ENCODE results near the gene COG5.

COG5 gene

GRCh38 chr7:107330478-107330877 lies 233.2 kb downstream of the COG5 start:
- no peak for DNase-seq (ENCODE audit: low read depth)

- no peak for DNase-seq (ENCODE audit: low read depth)
Observed at GRCh38 chr7:107327986-107328569, 235.6 kb downstream of the COG5 start.

GRCh38 chr7:107326061-107326460 lies 237.7 kb downstream of the COG5 start:
- DNase-seq (ENCODE audit: low read depth), result no peak

- DNase-seq (ENCODE audit: low read depth), result no peak
Observed at GRCh38 chr7:107322015-107322414, 241.7 kb downstream of the COG5 start.

GRCh38 chr7:107321611-107322010 lies 242.1 kb downstream of the COG5 start:
- DNase-seq (ENCODE audit: low read depth), result no peak

GRCh38 chr7:107319724-107320228 lies 243.9 kb downstream of the COG5 start:
- DNase-seq (ENCODE audit: low read depth), result no peak

GRCh38 chr7:107318523-107319160 lies 245.1 kb downstream of the COG5 start:
- no peak for DNase-seq (ENCODE audit: low read depth)

GRCh38 chr7:107315716-107316220 lies 248.0 kb downstream of the COG5 start:
- DNase-seq (ENCODE audit: low read depth), result no peak

- no peak for DNase-seq (ENCODE audit: low read depth)
Observed at GRCh38 chr7:107313355-107313754, 250.4 kb downstream of the COG5 start.

- no peak for DNase-seq (ENCODE audit: low read depth)
Observed at GRCh38 chr7:107312418-107312817, 251.3 kb downstream of the COG5 start.

GRCh38 chr7:107309296-107309695 lies 254.4 kb downstream of the COG5 start:
- no peak for DNase-seq (ENCODE audit: low read depth)

GRCh38 chr7:107304636-107305035 lies 259.1 kb downstream of the COG5 start:
- no peak for DNase-seq (ENCODE audit: low read depth)

GRCh38 chr7:107304063-107304462 lies 259.7 kb downstream of the COG5 start:
- DNase-seq (ENCODE audit: low read depth), result no peak

- no peak for DNase-seq (ENCODE audit: low read depth)
Observed at GRCh38 chr7:107302250-107302847, 261.4 kb downstream of the COG5 start.

- DNase-seq (ENCODE audit: low read depth), result no peak
Observed at GRCh38 chr7:107294182-107294581, 269.5 kb downstream of the COG5 start.

GRCh38 chr7:107292591-107292990 lies 271.1 kb downstream of the COG5 start:
- DNase-seq (ENCODE audit: low read depth), result no peak

GRCh38 chr7:107291434-107291833 lies 272.3 kb downstream of the COG5 start:
- DNase-seq (ENCODE audit: low read depth), result no peak

GRCh38 chr7:107286751-107287621 lies 276.7 kb downstream of the COG5 start:
- DNase-seq (ENCODE audit: low read depth), result no peak

GRCh38 chr7:107284911-107285479 lies 278.7 kb downstream of the COG5 start:
- DNase-seq (ENCODE audit: low read depth), result no peak

GRCh38 chr7:107277331-107277730 lies 286.4 kb downstream of the COG5 start:
- no peak for DNase-seq (ENCODE audit: low read depth)

- DNase-seq (ENCODE audit: low read depth), result no peak
Observed at GRCh38 chr7:107276220-107276827, 287.4 kb downstream of the COG5 start.

GRCh38 chr7:107274506-107274905 lies 289.2 kb downstream of the COG5 start:
- DNase-seq (ENCODE audit: low read depth), result no peak

All from stimulated activated CD8-positive, alpha-beta memory T cell treated with anti-CD3 and anti-CD28 coated beads, Interleukin-15, amount 100 ng/mL, for 1 hour (primary cell).